Keratinocyte (primary cell): ENCODE results near the gene RANBP17. TPM values are rescaled to one million over a fixed set of nuclear protein-coding genes. Genes with fewer than 3 reads are reported as not detected.
"Not testable (repeated sequence)": the region's sequence is repeated elsewhere in the genome, so short reads cannot be mapped to it uniquely, and the experiment has no call there.

ENCODE experiments used
- DNase-seq: peaks from one replicate; pipeline ENCODE4 v3.0.0-alpha.2; 2011; ENCODE audit warnings: low read depth, missing footprints, low spot score
- FAIRE-seq: peaks from 2 replicates; lab custom pipeline; 2011; peaks lifted over from hg19 to GRCh38; lab: Jason Lieb, UNC
- H2AFZ ChIP-seq: 2 replicates; pipeline ENCODE4 v1.6.0; 2012; ENCODE audit warnings: low read length, control low read depth, inconsistent platforms; ENCODE audit not compliant: control insufficient read depth
- H3K27ac ChIP-seq: 2 replicates; pipeline ENCODE4 v1.5.1; 2011; ENCODE audit warnings: low read length; ENCODE audit not compliant: control insufficient read depth, insufficient read depth
- H3K27me3 ChIP-seq: 3 replicates; pipeline ENCODE4 v1.6.0; 2011; ENCODE audit warnings: low read length; ENCODE audit not compliant: control insufficient read depth, insufficient read depth; ENCODE audit errors: extremely low read depth
- H3K36me3 ChIP-seq, 2 experiments: 2 replicates in 1 of 2; 3 replicates in 1 of 2; pipeline ENCODE4 v1.5.1; 2011; ENCODE audit warnings: low read length in 2 of 2, mild to moderate bottlenecking in 1 of 2; ENCODE audit not compliant: control insufficient read depth in 2 of 2, insufficient read depth in 2 of 2; ENCODE audit errors: extremely low read depth in 1 of 2
- H3K4me1 ChIP-seq: 3 replicates; pipeline ENCODE4 v1.5.1; 2011; ENCODE audit warnings: low read length; ENCODE audit not compliant: control insufficient read depth, insufficient read depth; ENCODE audit errors: extremely low read depth
- H3K4me2 ChIP-seq: 3 replicates; pipeline ENCODE4 v1.6.0; 2011; ENCODE audit warnings: low read depth, low read length; ENCODE audit not compliant: control insufficient read depth, insufficient read depth; ENCODE audit errors: extremely low read depth
- H3K4me3 ChIP-seq, 3 experiments: fragments of 200-600 bp in 1 of 3; sonication (generic) in 1 of 3; 2 replicates in 2 of 3; 3 replicates in 1 of 3; pipeline ENCODE4 v1.5.1; 2011 to 2016; ENCODE audit warnings: low read length in 3 of 3, mild to moderate bottlenecking in 3 of 3, control low read depth in 2 of 3, inconsistent platforms in 1 of 3, low read depth in 1 of 3, mixed read lengths in 1 of 3, mixed run types in 1 of 3, moderate library complexity in 1 of 3; ENCODE audit not compliant: control insufficient read depth in 2 of 3, insufficient read depth in 2 of 3; ENCODE audit errors: extremely low read depth in 1 of 3
- H3K79me2 ChIP-seq: 2 replicates; pipeline ENCODE4 v1.6.0; 2012; ENCODE audit warnings: low read length; ENCODE audit not compliant: control insufficient read depth, insufficient read depth
- H3K9ac ChIP-seq: 3 replicates; pipeline ENCODE4 v1.6.0; 2011; ENCODE audit warnings: low read length; ENCODE audit not compliant: control insufficient read depth, insufficient read depth; ENCODE audit errors: extremely low read depth
- H3K9me1 ChIP-seq: 3 replicates; pipeline ENCODE4 v1.6.0; 2011; ENCODE audit warnings: low read length; ENCODE audit not compliant: control insufficient read depth, insufficient read depth; ENCODE audit errors: extremely low read depth
- H3K9me3 ChIP-seq: 2 replicates; pipeline ENCODE4 v1.5.1; 2012; ENCODE audit warnings: low read depth, low read length; ENCODE audit not compliant: control insufficient read depth
- H4K20me1 ChIP-seq: 3 replicates; pipeline ENCODE4 v1.6.0; 2011; ENCODE audit warnings: low read length; ENCODE audit not compliant: control insufficient read depth, insufficient read depth; ENCODE audit errors: extremely low read depth
- CTCF ChIP-seq, 3 experiments: IDR thresholded peaks in 1 of 3; conservative IDR thresholded peaks in 1 of 3; optimal IDR thresholded peaks in 1 of 3; 2 replicates in 2 of 3; 3 replicates in 1 of 3; pipeline versions ENCODE3 to v1.5.1; 2011; ENCODE audit warnings: low read length in 3 of 3, mild to moderate bottlenecking in 3 of 3, moderate library complexity in 2 of 3, control low read depth in 1 of 3, inconsistent platforms in 1 of 3; ENCODE audit not compliant: insufficient read depth in 2 of 3; ENCODE audit errors: extremely low read depth in 1 of 3
- EZH2 ChIP-seq: IDR thresholded peaks from one replicate; pipeline ENCODE4 v1.6.1; 2012; ENCODE audit warnings: inconsistent platforms, mild to moderate bottlenecking, low read length, moderate library complexity
- dilution Hi-C: fragments of 300-500 bp; cut with MboI; formaldehyde crosslinking; loops from one replicate; pipeline ENCODE4 v1.7.0; 2020; ENCODE audit warnings: low sequenced_read_pairs; ENCODE audit not compliant: extremely low pct_ligation_motif_present
- polyA plus RNA-seq, 5 experiments: library from polyadenylated mRNA; depleted of rRNA in 3 of 5; stranded (reverse) in 3 of 5; stranded (forward) in 1 of 5; unstranded in 1 of 5; fragments of >200 nt; gene quantifications; 1 replicate in 1 of 5; 2 replicates in 3 of 5; 3 replicates in 1 of 5; pipeline versions ENCODE4 v1.2.1 to v1.2.3, GENCODE V29; 2011 to 2012; ENCODE audit warnings: missing spikeins in 2 of 5, low read depth in 1 of 5, low replicate concordance in 1 of 5

RANBP17 gene
- polyA plus RNA-seq, 1 donor (not counting 4 experiments of a cell fraction or from before 2014, with no cell fraction given) = 0.97 TPM

DNA sequence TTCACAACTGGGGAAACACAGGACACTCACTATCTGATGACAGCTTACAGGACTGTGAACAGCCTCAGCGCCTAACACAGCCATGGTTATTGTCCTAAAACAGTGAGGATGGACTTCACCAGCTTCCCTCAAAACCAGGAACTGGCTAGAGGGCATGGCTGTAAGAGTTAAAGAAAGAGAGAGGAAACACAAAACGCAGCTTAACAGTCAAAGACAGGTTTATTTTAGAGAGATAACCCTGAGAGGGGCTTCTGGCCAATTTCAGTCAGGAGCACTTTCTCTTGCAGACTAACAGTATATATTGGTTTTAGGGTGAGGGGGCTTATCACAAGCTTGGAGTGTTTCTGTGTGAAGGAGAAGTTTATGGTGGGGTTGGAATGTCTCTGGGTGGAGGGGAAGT lies 35.7 kb upstream of the RANBP17 start:
- Histone ChIP-seq H3K27me3 (no peaks in the 10 kb centered on the region), H3K79me2 (no peaks in the 10 kb centered on the region), H3K36me3 (no peaks in the 10 kb centered on the region), H4K20me1 (no peaks in the 10 kb centered on the region), H3K4me3 (no peak overlapping the region), H3K27ac (no peak overlapping the region), H3K4me2 (no peak overlapping the region), H3K9me3 (no peaks in the 10 kb centered on the region), H2AFZ (no peak overlapping the region), H3K9ac (no peak overlapping the region), H3K4me1 (no peaks in the 10 kb centered on the region), H3K9me1 (no peaks in the 10 kb centered on the region)
- DNase-seq = no peak
- dilution Hi-C loops = no loop called here
- no peak for FAIRE-seq
- TF ChIP-seq CTCF (optimal IDR thresholded peaks at IDR 0.05 in 1 of 3, IDR thresholded peaks at IDR 0.05 in 1 of 3, conservative IDR thresholded peaks at IDR 0.05 in 1 of 3; ENCODE audit: extremely low read depth in 1 of 3, insufficient read depth in 2 of 3, low read length in 3 of 3) (no peak), EZH2 (no peak)

DNA sequence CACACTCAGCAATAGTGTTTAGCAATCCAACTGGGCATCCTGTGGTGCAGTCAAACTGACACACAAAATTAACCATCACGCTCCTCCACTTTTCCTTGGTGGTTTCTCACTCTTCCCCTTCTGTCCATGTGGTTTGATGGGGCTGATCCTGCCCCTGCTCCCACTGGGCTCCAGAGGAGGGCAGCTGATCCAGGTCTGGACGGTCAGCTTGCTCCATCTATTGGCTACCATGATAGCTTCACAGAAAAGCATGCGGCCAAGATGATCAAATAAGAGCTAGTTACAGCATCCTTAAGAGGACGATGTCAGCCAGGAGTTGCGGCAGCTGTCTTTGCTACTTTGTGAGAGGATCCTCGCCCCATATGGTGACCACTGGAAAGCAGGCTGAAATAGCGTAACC lies 29.6 kb upstream of the RANBP17 start:
- Histone ChIP-seq H3K9me1 (no peaks in the 10 kb centered on the region), H3K9ac (no peak overlapping the region), H3K9me3 (no peaks in the 10 kb centered on the region), H3K4me3 (no peak overlapping the region), H3K27ac (no peak overlapping the region), H3K4me1 (no peaks in the 10 kb centered on the region), H2AFZ (no peak overlapping the region), H4K20me1 (no peaks in the 10 kb centered on the region), H3K27me3 (no peaks in the 10 kb centered on the region), H3K36me3 (no peaks in the 10 kb centered on the region), H3K4me2 (no peak overlapping the region), H3K79me2 (no peaks in the 10 kb centered on the region)
- TF ChIP-seq CTCF (optimal IDR thresholded peaks at IDR 0.05 in 1 of 3, IDR thresholded peaks at IDR 0.05 in 1 of 3, conservative IDR thresholded peaks at IDR 0.05 in 1 of 3; ENCODE audit: extremely low read depth in 1 of 3, insufficient read depth in 2 of 3, low read length in 3 of 3) (no peak), EZH2 (no peak)
- DNase-seq (no peak), FAIRE-seq (no peak)
- dilution Hi-C loops = no loop called here

DNA sequence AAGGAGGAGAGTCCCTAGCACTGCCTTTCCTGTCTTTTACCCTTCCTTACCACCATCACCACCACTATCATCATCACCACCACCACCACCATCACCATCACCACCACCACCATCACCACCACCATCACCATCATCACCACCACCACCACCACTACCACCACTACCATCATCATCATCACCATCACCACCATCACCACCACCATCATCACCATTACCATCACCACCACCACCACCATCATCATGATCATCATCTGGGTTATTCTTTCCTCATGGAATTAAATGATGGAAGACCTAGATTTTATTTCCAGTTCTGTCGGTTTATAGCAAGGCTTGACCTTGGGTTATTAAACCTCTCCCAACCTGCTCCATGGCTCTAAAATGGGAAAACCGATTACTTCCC lies 27.8 kb upstream of the RANBP17 start:
- H2AFZ ChIP-seq, FAIRE-seq, H3K9me3 ChIP-seq, H3K27ac ChIP-seq, dilution Hi-C loops, H3K79me2 ChIP-seq, H3K27me3 ChIP-seq, H3K4me3 ChIP-seq, H3K9ac ChIP-seq, DNase-seq, H3K36me3 ChIP-seq, H4K20me1 ChIP-seq, H3K4me2 ChIP-seq, H3K4me1 ChIP-seq, H3K9me1 ChIP-seq: not testable (repeated sequence)
